Measurements from ENCODE around the gene GEMIN7. TPM values are rescaled to one million over a fixed set of nuclear protein-coding genes. Genes with fewer than 3 reads are reported as not detected.

Gene GEMIN7
- total and polyA plus RNA-seq, 2 donors from 2014 or later = 17.2 to 32.2 TPM

DNA sequence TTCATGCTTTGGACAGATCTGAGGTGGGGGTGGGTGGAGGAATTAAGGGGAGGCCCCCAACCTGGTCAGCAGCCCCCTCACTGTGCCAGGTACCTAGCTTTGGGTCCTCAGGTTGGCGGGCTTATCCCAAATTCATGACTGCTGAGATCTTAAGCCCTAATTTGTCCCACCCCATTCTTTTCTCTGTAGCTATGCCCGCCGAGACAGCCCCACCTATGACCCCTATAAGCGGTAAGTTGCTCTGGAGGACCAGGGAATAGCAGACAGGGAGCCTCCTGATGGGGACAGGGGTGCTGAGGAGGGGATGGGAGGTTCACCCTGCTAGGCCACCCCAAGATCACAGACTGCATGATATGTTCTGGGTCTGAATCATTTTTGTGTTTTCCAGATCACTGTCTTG lies 17.1 kb upstream of the GEMIN7 start:
- FAIRE-seq (no peak), DNase-seq (no peak)
- H3K4me1 ChIP-seq (ENCODE audit: control insufficient read depth in 2 of 3, insufficient read depth in 2 of 3, low read depth in 1 of 3, low read length in 3 of 3) = no peaks in the 10 kb centered on the region
- H3K9ac ChIP-seq (ENCODE audit: low read length in 3 of 3) = no peak overlapping the region
- no peak overlapping the region for H3K27ac ChIP-seq (ENCODE audit: low read depth in 2 of 2, low read length in 2 of 2)
- intact Hi-C loops (cut with DNase I) = no loop called here
- H3K9me3 ChIP-seq (ENCODE audit: control insufficient read depth in 2 of 3, insufficient read depth in 1 of 3, low read length in 3 of 3) = no peaks in the 10 kb centered on the region
- peaks cover 3 to 50% (median 34%) of the 10 kb centered on the region in 3 donors for H3K36me3 ChIP-seq (ENCODE audit: control insufficient read depth in 2 of 3, insufficient read depth in 3 of 3, low read length in 3 of 3)
- H3K27me3 ChIP-seq (ENCODE audit: control insufficient read depth, insufficient read depth, low read length) = no peaks in the 10 kb centered on the region
- TF ChIP-seq, protein P1, sequence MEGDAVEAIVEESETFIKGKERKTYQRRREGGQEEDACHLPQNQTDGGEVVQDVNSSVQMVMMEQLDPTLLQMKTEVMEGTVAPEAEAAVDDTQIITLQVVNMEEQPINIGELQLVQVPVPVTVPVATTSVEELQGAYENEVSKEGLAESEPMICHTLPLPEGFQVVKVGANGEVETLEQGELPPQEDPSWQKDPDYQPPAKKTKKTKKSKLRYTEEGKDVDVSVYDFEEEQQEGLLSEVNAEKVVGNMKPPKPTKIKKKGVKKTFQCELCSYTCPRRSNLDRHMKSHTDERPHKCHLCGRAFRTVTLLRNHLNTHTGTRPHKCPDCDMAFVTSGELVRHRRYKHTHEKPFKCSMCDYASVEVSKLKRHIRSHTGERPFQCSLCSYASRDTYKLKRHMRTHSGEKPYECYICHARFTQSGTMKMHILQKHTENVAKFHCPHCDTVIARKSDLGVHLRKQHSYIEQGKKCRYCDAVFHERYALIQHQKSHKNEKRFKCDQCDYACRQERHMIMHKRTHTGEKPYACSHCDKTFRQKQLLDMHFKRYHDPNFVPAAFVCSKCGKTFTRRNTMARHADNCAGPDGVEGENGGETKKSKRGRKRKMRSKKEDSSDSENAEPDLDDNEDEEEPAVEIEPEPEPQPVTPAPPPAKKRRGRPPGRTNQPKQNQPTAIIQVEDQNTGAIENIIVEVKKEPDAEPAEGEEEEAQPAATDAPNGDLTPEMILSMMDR (IDR thresholded peaks at IDR 0.05; ENCODE audit: borderline replicate concordance, extremely low read depth, insufficient read depth) = no peak
- H3K4me3 ChIP-seq (ENCODE audit: low read length in 3 of 3) = no peak overlapping the region

DNA sequence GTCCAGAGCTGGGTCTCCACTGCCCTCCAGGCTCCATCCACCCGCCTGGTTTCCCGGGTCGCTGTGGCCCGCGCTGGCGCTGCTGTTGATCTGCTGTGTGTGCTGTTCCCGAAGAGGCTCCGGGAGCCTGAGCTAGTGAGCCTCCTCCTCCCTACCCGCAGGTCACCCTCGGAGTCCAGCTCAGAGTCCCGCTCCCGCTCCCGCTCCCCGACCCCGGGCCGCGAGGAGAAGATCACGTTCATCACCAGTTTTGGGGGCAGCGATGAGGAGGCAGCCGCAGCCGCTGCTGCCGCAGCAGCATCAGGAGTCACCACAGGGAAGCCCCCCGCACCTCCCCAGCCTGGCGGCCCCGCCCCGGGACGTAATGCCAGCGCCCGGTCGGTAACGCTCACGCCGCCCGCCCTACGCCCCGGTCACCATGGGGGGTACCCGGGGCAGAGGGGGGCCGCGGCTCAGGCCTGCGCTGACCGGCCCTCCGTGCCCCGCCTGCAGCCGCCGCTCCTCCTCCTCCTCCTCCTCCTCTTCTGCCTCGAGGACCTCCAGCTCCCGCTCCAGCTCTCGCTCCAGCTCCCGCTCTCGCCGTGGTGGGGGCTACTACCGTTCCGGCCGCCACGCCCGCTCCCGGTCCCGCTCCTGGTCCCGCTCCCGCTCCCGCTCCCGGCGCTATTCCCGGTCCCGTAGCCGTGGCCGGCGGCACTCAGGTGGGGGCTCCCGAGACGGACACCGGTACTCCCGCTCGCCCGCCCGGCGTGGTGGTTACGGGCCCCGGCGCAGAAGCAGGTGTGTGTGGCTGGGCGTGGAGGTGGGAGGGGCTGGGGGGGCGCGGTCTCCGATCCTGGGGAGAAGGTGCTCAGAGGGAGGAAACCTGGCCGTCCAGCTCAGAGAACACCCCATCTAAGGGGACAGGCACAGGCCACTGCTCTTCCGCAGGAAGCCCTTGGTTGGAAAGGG lies 14.9 kb upstream of the GEMIN7 start:
- H3K4me3 ChIP-seq (ENCODE audit: low read length in 3 of 3) = no peak overlapping the region
- H3K27ac ChIP-seq (ENCODE audit: low read depth in 2 of 2, low read length in 2 of 2) = no peak overlapping the region
- peaks cover 3 to 36% (median 25%) of the 10 kb centered on the region in 3 donors for H3K36me3 ChIP-seq (ENCODE audit: control insufficient read depth in 2 of 3, insufficient read depth in 3 of 3, low read length in 3 of 3)
- TF ChIP-seq, protein P1 (IDR thresholded peaks at IDR 0.05; ENCODE audit: borderline replicate concordance, extremely low read depth, insufficient read depth) = no peak
- no peaks in the 10 kb centered on the region for H3K9me3 ChIP-seq (ENCODE audit: control insufficient read depth in 2 of 3, insufficient read depth in 1 of 3, low read length in 3 of 3)
- intact Hi-C loops (cut with DNase I) = no loop called here
- H3K27me3 ChIP-seq (ENCODE audit: control insufficient read depth, insufficient read depth, low read length) = no peaks in the 10 kb centered on the region
- DNase-seq (no peak), FAIRE-seq (no peak)
- no peaks in the 10 kb centered on the region for H3K4me1 ChIP-seq (ENCODE audit: control insufficient read depth in 2 of 3, insufficient read depth in 2 of 3, low read depth in 1 of 3, low read length in 3 of 3)
- H3K9ac ChIP-seq (ENCODE audit: low read length in 3 of 3) = no peak overlapping the region

DNA sequence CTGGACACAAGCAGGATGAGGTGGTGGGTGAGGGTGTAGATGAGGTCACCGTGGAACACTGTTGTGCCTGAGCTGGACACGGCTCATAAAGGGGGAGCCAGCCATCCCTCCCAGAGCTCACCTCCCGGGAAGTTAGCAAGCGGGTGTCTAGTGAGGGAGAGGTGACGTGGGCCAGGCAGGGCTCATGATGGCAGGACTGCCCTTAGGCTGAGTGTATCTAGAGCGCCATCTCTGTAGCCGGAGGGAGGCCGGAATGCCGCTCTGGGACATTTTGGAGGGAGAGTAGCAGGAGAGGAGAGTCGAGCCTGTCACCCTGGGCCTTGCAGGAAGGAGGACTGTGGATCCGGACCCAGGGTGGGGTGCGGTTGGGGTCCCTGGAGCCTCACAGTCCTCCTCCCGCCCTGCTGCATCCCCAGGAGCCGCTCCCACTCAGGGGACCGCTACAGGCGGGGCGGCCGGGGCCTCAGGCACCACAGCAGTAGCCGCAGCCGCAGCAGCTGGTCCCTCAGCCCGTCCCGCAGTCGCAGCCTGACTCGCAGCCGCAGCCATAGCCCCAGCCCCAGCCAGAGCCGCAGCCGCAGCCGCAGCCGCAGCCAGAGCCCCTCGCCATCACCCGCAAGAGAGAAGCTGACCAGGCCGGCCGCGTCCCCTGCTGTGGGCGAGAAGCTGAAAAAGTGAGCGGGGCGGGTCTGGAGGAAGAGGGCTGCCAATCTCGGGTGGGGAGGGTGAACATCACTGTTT lies 12.0 kb upstream of the GEMIN7 start:
- peaks cover 0 to 28% (median 24%) of the 10 kb centered on the region in 3 donors for H3K36me3 ChIP-seq (ENCODE audit: control insufficient read depth in 2 of 3, insufficient read depth in 3 of 3, low read length in 3 of 3)
- no peak for FAIRE-seq
- intact Hi-C loops (cut with DNase I) = no loop called here

More for the DNA sequence above, 12.0 kb upstream of the GEMIN7 start:
- no peak overlapping the region for H3K4me3 ChIP-seq (ENCODE audit: low read length in 3 of 3)
- DNase-seq = no peak
- no peaks in the 10 kb centered on the region for H3K9me3 ChIP-seq (ENCODE audit: control insufficient read depth in 2 of 3, insufficient read depth in 1 of 3, low read length in 3 of 3)
- H3K27ac ChIP-seq (ENCODE audit: low read depth in 2 of 2, low read length in 2 of 2) = no peak overlapping the region
- H3K27me3 ChIP-seq (ENCODE audit: control insufficient read depth, insufficient read depth, low read length) = no peaks in the 10 kb centered on the region
- TF ChIP-seq, protein P1 (IDR thresholded peaks at IDR 0.05; ENCODE audit: borderline replicate concordance, extremely low read depth, insufficient read depth) = no peak
- no peaks in the 10 kb centered on the region for H3K4me1 ChIP-seq (ENCODE audit: control insufficient read depth in 2 of 3, insufficient read depth in 2 of 3, low read depth in 1 of 3, low read length in 3 of 3)
- H3K9ac ChIP-seq (ENCODE audit: low read length in 3 of 3) = no peak overlapping the region
